ENCODE results near the gene TALDO1.

Gene TALDO1

DNA sequence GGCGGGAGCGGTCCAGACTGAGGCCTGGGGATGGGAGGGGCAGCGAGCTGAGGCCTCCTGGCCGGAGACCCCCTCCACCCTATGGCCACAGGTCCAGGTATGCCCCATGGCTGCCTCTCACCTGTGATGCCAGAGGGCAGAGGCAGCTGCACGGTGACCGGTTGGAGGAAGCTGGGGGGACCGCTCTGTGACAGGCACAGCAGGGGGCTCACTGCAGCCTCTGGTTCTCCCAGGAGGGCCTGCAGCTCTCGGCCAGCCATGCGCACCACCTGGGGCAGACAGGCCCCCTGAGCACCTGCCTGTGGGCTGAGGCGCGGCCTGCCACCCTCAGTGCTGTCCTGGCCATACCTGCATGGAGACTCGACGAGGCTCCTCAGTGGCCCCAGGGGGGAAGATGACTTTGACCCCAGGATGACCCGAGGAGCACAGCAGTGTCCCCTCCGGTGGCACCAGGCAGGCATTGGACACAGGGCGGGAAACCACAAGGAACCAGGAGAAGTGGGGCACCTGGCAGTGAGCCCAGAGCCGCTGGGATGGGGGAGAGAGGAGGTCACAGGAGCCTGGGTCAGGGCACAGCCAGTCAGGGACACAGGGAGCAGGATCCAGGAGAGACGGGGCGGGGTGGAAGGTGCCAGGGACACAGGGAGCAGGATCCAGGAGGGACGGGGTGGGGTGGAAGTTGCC lies 54.0 kb downstream of the TALDO1 start:
- Histone ChIP-seq H3K27ac (no peak overlapping the region), H3K27me3 (ENCODE audit: control insufficient read depth, insufficient read depth, low read length) (no peaks in the 10 kb centered on the region), H3K9ac (no peak overlapping the region), H3K9me3 (ENCODE audit: control insufficient read depth, low read length) (no peaks in the 10 kb centered on the region), H3K4me2 (ENCODE audit: low read length) (no peak overlapping the region), H3K79me2 (no peaks in the 10 kb centered on the region), H3K4me1 (peaks cover 4% of the 10 kb centered on the region), H2AFZ (no peak overlapping the region), H3K4me3 (ENCODE audit: low read depth, low read length) (no peak overlapping the region), H3K36me3 (ENCODE audit: control insufficient read depth, insufficient read depth, low read length) (no peaks in the 10 kb centered on the region)
- TF ChIP-seq CTCF (IDR thresholded peaks at IDR 0.05) = no peak

DNA sequence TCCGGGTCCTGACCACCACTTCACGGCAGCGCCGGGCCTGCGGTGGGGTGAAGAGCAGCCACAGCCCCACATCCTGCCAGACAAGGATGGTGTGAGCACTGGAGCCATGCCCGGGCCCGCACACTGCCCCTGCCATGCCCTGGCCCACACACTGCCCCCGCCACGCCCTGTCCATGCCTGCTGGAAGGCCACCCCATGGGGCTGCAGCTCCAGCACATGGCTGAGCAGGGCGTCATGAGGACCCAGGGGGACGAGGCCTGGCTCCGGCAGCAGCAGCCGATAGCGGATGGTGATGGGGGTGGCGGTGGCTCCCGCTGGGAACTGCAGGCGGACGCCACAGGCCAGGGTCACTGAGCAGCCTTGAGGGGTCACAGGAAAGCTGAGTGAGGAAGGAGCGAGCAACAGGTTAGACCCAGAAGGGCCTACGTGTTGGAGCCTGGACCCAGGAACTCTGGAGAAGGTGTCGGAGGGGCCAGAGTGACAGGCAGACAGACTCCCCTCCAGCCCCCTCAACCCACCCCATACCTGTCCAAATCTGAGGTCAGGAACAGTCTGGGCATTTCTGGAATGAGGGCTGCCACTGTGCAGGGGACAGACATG lies 54.9 kb downstream of the TALDO1 start:
- Histone ChIP-seq H3K36me3 (ENCODE audit: control insufficient read depth, insufficient read depth, low read length) (no peaks in the 10 kb centered on the region), H3K79me2 (no peaks in the 10 kb centered on the region), H3K4me3 (ENCODE audit: low read depth, low read length) (no peak overlapping the region), H3K4me2 (ENCODE audit: low read length) (no peak overlapping the region), H3K9me3 (ENCODE audit: control insufficient read depth, low read length) (no peaks in the 10 kb centered on the region), H3K4me1 (no peaks in the 10 kb centered on the region), H2AFZ (no peak overlapping the region), H3K27me3 (ENCODE audit: control insufficient read depth, insufficient read depth, low read length) (no peaks in the 10 kb centered on the region), H3K27ac (no peak overlapping the region), H3K9ac (no peak overlapping the region)
- no peak for TF ChIP-seq CTCF (IDR thresholded peaks at IDR 0.05)

DNA sequence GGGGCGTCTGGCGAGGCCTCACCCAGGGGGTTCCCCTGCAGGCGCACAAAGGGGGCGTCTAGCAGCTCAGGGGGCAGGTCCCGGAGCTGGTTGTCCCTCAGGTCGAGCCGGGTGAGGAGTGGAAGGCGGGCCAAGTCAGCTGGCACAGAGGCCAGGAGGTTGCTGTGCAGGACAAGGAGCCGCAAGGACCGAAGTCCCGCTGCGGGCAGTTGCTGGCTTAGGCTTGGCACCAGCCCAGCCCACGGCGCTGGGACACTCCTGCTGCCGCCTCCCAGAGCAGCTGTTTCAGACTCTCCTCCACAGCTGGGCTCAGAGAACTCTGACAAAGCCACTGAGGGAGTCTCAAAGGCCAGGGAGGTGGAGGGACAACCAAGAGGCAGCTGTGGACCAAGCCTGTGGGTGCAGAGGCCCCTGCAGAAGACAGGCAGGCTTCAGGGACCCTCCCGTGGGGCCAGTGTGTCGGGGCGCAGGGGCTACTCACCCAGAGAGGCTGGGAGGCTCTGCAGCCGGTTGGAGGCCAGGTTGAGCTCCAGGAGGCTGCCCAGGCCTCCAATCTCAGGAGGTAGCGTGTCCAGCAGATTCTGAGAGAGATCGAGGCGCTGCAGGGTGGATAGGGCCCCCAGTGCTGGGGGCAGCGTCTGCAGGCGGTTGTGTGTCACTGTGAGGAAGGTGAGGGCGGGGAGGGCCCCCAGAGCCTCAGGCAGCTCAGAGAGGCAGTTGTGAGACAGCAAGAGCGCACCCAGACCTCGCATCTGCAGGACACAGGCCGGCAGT lies 55.6 kb downstream of the TALDO1 start:
- no peaks in the 10 kb centered on the region for H3K36me3 ChIP-seq (ENCODE audit: control insufficient read depth, insufficient read depth, low read length)

DNA sequence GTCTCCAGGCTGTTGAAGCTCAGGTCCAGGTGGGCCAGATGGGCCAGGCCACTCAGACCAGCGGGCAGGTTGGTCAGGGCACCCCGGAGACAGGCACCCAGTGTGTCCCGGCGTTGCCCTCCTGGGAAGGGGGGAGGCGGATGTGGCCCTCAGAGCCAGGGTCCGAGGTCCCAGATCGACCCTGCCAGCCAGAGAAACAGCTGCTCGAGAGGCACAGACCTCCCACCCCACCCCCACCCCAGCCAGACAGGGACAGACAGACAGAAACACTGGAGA lies 56.1 kb downstream of the TALDO1 start:
- no peak overlapping the region for H3K9ac ChIP-seq
- H3K4me1 ChIP-seq = no peaks in the 10 kb centered on the region
- H3K27me3 ChIP-seq (ENCODE audit: control insufficient read depth, insufficient read depth, low read length) = no peaks in the 10 kb centered on the region
- no peak overlapping the region for H3K4me3 ChIP-seq (ENCODE audit: low read depth, low read length)
- no peaks in the 10 kb centered on the region for H3K79me2 ChIP-seq
- no peak overlapping the region for H3K27ac ChIP-seq
- no peak overlapping the region for H3K4me2 ChIP-seq (ENCODE audit: low read length)
- H2AFZ ChIP-seq = no peak overlapping the region
- no peaks in the 10 kb centered on the region for H3K36me3 ChIP-seq (ENCODE audit: control insufficient read depth, insufficient read depth, low read length)
- no peaks in the 10 kb centered on the region for H3K9me3 ChIP-seq (ENCODE audit: control insufficient read depth, low read length)
- no peak for TF ChIP-seq CTCF (IDR thresholded peaks at IDR 0.05)

More for the DNA sequence above, 55.6 kb downstream of the TALDO1 start:
- Histone ChIP-seq H2AFZ (no peak overlapping the region), H3K4me2 (ENCODE audit: low read length) (no peak overlapping the region), H3K27ac (no peak overlapping the region), H3K27me3 (ENCODE audit: control insufficient read depth, insufficient read depth, low read length) (no peaks in the 10 kb centered on the region), H3K9ac (no peak overlapping the region), H3K9me3 (ENCODE audit: control insufficient read depth, low read length) (no peaks in the 10 kb centered on the region), H3K4me1 (no peaks in the 10 kb centered on the region), H3K79me2 (no peaks in the 10 kb centered on the region), H3K4me3 (ENCODE audit: low read depth, low read length) (no peak overlapping the region)
- no peak for TF ChIP-seq CTCF (IDR thresholded peaks at IDR 0.05)
